ENCODE data around the gene PPM1K.

PPM1K gene

DNA sequence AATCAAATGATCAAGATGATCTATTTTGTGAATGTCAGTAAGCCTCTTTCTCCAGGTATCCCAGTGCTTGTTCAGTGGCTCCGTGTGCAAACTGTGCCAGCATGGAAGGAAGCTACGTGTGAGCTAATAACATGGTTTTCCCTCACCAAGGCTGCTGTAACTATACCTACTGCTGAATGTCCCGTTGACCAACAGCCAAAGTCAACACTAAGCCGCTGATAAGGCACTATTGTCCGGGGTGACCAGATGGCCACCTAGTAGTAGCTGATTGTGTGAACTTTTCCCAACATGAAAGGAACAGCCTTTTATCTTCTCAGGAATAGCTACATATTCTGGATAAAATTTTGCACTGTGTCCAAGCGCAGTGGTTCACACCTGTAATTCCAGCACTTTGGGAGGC is 68.0 kb downstream of the PPM1K start:
- no peak for DNase-seq

DNA sequence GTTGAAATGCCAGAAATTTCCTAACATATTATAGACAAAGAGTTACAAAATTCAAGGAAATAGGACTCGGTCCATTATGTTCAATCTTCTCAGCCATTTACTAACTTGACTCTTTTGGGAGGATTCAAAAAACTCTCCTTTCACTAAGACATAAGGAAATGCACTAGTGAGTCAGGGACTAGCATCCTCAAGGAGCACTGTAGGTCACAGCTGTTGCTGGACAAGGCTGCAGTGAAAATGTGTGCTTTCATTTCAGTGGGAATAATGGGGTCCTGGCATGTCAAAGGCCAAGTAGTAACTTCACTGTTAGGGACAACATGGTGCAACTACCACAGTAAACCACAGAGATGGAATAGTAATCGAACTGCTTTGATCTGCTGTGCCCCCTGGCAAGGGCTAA is 69.0 kb downstream of the PPM1K start:
- DNase-seq = no peak

DNA sequence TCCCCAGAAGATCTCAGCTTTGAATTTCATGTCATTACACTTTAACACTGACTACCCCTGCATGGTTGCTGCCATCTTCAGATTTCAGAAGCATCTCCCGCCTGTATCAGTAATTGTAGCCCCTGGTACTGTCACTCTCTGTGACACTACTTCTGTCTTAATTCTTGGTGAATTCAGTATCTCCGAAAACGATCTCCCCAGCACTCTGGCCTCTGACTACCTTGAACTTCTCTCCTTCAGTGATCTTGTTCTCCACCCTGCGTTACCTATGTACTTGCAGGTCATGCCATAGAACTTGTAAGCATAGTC is 72.2 kb downstream of the PPM1K start:
- no peak for DNase-seq

DNA sequence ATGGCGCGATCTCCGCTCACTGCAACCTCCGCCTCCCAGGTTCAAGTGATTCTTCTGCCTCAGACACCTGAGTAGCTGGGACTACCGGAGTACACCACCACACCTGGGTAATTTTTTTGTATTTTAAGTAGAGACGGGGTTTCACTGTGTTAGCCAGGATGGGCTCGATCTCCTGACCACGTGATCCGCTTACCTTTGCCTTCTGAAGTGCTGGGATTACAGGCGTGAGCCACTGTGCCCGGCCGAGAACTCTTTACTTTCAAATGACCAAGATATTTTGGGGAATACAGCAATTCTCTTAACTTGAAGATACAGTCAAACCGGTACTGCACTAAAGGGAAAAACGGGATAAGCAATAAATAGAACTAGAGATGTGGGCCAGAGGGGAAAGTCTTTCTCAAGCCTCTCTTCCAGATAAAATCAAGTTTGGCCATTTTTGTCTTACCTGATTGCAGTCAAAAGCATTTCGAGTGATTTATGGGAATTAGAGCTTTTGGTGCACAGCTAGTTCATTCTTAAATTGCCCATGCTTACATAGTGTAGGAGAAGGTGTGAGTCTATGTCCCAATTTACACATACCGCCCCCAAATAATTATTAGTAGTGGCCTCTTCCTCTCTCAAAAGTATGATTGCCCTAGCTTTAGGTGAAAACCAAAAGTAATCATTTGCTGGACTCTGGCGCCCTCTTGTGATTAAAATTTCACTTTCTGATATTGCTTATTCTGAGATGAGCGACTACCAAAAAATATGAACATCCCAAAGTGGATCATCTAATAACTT is 72.7 kb downstream of the PPM1K start:
- no peak for DNase-seq

DNA sequence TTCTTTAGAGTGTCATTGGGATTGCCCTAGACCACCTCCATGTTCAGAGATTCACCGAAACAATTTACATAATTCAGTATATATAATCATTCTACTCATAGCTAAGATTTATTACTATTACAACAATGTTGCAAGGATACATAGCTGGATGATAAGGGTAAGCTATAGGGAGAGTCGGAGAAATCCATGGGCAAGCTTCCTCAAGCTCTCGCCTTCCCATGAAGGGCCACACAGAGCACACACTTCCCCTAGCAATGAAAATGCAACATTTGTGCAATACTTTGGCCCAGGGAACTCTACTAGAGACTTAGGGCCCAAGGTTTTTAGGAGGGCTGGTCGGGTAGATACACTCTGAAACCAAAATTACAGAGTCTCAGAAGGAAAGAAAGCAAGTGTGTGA is 76.2 kb downstream of the PPM1K start:
- DNase-seq = no peak
